T-helper 1 cell (primary cell): Measurements from ENCODE around the gene PHF23.
"Not testable (repeated sequence)": the region's sequence is repeated elsewhere in the genome, so short reads cannot be mapped to it uniquely, and the experiment has no call there.

Experiments used
- DNase-seq, 5 donors: peaks; one replicate each; pipeline ENCODE4 v3.0.0-alpha.2; 2012 to 2020

Gene PHF23

DNA sequence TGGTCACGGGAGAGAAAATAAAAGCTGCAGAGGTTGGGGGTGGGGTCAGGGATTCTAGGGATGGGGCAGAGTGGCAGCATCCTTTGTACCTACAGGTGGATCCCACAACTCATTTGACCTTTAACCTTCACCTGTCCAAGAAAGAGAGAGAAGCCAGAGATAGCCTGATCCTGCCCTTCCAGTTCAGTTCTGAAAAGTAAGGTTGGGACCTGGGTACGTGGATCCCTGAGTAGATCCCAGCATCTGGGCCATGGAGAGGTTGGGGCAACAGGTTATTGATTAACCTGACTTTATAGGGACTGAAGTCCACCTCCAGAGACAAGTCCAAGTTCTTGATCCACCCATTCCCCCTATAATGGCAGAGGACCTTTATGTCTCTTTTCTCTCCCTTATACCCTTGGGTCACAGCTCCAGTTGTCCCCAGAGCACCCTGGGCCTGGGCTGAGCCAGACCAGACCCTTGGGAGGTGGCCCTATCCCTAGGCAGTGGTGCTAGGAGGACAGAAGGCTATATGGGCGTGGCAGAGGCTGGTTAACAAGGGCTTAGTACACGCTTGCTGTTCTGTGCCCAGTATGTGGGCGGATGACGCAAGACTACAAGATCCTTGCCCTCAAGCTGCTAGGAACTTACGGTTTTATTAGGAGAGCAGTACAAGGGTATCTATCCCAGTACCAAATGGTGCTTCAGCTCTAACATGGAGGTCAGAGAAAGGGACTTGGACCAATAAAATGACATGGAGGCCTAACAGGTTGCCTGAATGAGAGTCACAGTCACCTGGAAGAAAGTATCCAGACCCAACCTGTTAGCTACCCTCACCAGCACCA lies 19.7 kb upstream of the PHF23 start:
- DNase-seq: peak in 1 of 5 donors; percentile 43

DNA sequence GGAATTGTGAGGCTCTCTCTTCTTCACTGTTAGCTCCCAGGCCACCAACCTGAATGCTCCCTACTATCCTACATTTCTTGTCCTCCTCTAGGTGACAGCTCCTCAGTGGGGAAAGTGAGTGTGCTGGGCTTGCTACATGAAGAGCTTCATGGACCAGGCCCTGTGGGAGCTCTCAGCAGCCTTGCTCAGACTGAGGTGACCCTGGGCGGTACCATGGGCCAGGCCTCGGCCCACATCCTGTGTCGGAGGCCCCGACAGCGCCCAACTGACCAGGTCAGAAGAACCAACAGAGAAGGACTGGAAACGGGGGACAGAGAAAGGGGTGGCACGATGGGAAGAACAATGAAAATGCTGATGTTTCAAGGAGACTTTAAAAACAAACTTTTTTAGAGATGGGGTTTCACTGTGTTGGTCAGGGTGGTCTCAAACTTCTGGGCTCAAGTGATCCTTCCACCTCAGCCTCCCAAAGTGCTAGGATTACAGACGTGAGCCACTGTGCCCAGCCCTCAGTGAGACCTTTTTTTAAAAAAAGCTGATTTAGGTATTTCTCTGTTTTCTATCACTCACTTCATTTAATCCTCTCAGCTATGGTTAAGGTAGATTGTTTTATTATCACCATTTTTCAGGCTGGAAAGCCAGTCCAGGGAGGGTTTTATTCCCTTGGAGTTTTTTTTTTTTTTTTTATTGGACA lies 17.7 kb upstream of the PHF23 start:
- DNase-seq: no peak

DNA sequence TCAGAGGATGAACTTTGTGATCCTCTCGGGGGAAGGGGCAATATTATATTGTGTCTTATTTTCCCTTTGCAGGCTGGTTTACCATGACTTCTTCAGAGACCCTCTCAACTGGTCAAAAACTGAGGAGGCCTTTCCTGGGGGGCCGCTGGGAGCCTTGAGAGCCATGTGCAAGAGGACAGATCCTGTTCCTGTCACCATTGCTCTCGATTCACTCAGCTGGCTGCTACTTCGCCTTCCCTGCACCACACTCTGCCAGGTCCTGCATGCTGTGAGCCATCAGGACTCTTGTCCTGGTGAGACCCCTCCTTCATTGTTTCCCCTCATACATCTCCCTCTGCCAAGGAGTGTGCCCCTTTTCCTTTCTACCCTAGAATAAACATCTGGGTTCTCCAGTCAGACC lies 15.3 kb upstream of the PHF23 start:
- DNase-seq: no peak

DNA sequence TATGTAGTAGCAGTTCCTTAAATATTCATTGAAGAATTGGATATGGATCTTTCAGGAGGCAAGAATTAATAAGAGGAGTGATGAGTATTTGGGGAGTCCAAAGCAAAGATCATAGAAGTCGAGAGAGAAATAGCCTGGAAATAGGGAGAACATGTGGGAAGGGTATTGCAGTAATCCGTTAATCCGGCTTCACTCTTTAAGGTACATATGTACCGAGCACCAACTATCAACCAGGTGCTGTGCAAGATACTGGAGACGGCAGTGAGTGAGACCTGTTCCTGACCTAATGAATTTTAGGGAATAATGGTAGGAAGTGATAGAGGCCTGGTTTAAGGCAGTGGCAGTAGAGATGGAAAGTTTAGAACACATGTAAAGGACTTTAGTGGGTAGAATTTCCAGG lies 13.8 kb upstream of the PHF23 start:
- DNase-seq: no peak

DNA sequence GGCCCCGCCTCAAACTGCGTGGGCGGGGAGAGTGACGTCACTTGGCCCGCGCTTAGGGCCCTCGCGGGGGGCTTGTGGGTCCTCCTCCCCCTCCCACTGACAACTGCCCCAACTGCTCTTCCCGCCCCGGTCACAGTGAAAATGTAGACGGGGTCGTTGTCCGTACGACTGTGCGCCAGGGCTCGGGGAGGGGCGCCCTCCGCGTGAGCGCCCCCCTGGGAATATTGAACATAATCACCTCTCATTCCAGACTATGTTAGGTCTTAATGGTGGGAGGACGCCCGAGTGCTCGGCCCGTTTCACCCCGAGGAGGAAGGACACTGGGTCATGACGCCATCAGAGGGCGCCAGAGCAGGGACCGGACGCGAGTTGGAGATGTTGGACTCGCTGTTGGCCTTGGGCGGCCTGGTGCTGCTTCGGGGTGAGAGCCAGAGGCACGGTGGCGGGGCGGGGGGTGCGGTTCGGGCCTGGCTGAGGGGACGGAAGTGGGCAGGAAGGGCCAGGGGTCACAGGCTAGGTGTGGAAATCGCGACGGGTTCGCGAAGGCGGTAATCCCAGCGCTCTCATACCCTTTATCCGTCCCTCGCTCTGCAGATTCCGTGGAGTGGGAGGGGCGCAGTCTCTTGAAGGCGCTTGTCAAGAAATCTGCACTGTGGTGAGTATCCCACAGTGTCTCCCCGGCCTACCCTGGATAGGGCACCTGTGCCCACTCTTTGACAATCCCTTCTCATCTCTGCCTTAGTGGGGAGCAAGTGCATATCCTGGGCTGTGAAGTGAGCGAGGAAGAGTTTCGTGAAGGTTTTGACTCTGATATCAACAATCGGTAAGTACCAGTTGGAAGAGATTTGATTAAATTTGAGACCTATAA lies 13.2 kb upstream of the PHF23 start, which contains the start of gene ELP5:
Gene ELP5, plus strand, starts transcription at position 40 of the 868 bp plus-strand sequence. Its CDS starts 336 bp downstream, at position 376.
- peak; percentile 70 to 92 (median 81) for DNase-seq

DNA sequence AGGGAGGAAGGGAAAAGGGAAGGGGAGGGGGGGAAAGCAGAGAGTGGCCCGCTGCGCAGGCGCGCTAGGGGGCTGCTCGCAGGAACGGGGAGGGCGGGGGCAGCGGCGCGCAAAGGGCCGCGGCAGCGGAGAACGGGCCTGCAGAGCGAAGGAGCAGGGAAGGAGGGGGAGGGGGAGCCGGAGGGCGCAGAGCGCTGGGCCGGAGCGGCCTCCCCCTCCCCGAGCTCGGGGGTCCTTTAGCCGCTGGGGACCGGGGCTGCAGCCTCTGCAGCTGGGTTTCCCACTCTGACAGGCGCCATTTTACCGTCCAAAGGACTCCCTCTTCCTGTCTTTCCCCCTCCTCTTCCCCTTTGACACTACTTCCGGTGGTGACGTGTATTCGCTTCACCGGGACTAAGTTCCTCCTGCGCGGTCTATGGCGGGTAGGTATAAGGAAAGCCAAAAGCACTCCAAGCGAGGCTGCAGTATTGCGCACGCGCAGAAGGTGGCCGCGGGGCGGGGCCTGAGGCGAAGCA lies 12.5 kb upstream of the PHF23 start, which contains the start of gene CTDNEP1:
Gene CTDNEP1, minus strand, starts transcription at position 74 of the 515 bp plus-strand sequence. CDS start 438 bp downstream, outside the sequence.
- DNase-seq: peak; percentile 96 to 99 (median 98)

DNA sequence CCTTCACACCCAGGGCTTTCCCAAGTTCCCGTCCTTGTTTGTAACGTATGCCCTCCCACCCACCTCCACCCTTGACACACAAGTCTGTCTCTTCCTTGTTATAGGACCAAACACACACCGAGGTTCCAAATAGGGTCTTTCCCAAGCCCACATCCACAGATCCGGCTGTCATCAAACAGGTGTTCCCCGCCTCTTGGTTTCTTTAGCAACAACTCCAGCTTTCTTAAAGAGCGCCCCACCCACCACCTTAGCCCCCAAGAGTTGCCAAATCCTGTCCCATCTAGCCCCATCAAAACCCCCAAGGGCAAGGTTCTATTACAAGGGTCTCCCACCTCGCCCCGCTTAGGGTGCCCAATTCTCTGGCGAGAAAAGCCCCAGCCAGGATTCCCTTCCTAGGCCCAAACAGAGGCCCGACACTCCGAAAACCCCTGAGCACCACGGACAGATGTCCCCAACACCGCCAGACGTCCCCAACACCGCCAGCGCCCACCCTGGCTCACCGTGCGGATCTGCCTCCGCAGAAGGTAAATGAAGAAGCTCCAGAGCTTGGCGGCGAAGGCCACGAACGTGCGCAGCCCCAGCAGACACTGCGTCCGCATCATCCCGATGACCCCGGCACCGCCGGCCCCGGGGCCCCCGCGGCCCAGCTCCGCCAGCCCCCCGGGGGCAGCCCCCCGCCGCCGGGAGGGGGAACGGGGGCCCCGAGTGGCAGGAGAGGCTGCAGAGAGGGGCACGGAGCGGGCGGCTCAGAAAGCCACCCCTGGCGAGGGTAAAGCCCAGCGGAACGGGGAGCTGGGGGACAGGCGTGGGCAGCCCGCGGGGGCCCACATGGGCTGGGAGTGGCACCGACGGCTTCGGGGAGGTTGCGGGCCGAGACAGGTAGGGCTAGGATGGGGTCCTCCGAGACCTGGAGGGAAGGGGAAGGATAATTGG lies 11.7 kb upstream of the PHF23 start:
- DNase-seq: no peak

DNA sequence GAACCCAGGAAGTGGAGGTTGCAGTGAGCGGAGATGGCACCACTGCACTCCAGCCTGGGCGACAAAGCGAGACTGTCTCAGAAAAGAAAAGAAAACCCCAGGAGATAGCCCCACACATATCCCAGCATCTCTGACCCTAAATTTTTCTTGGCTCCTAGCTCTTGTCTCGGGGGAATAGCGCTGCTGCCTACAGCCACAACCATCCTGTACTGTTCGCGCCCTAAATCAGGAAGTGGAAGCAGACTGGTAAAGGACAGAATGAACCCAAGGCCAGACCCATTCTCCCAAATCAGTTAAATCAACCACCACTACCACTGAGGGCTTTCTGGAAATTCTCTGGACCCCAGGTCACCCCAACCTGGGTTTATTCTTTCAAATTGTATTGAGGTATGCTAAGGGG lies 10.6 kb upstream of the PHF23 start:
- no peak for DNase-seq

DNA sequence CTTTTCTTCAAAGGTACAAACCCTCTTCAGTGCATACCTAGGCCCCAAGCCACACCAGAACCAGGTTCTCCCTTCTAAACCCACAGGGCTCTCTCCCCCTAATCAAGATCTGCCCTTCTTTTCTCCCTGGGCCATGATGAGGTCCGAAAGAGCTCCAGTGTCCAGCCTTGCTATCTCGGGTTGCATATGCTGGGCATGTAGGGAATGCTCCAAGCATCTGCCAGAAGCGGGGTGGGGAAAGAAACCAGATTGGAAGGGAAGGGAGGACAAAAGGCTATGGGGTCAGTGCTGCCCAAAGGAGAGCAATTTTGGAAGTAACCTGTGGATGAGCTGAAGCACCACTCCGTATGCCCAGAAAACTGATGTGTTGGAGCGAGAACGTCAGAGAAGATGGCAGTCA lies 10.0 kb upstream of the PHF23 start:
- DNase-seq: no peak

DNA sequence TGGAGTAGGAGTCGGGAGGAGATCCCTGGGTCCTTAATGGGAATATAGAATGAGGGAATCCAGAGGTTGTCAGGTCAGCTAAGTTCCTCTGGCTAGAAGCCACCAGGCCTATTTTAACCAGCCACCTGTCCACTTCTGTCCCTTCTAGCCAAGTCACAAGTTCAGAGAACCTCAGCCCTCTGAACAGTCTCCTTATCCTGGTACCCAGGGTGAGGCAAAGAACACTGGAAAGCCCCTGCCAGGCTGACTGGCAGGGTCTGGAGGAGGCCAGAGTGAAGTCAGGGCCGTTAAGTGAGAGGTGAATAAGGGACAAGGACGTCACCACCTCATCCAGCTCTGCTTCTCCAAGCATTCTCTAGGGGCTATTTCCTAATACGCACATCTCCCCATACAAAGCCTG lies 9.5 kb upstream of the PHF23 start:
- no peak for DNase-seq

DNA sequence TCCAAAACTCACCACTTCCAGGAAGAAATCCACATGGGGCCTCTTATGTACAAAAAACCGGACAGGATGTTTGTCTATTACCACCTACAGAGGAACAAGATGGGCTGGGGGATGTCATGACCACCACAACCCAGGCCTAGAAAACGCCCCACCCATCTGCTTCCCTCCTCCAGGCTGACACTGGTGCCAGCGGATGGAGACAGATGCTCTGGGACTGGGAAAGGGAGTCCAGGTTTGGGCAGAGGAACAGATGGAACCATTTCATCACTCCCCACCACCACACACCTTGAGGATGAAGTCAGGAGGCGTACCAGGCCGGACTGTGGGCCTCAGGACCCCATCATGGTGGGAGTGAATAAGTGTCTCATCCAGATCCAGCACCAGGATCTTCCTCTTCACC lies 7.5 kb upstream of the PHF23 start:
- DNase-seq: no peak

DNA sequence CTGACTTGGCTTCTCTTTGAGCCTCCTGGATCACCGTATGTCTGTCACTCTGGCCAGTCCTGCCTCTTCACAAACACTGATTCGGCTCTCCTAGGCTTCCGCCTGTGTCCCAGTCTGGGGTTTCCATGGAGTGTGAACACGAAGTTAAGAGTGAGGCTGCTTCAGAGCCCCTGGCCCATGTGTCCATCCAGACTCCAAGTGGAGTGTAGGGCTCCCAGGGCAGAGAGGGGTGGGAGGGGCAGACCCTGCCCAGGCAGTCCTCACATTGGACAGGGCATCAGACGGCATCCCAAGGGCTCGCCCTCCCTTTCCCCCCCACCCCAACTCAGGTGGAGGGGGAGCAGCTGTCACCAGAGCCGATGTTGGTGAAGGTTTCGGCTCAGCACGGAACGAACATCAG lies 4.6 kb upstream of the PHF23 start:
- not testable (repeated sequence) for DNase-seq

DNA sequence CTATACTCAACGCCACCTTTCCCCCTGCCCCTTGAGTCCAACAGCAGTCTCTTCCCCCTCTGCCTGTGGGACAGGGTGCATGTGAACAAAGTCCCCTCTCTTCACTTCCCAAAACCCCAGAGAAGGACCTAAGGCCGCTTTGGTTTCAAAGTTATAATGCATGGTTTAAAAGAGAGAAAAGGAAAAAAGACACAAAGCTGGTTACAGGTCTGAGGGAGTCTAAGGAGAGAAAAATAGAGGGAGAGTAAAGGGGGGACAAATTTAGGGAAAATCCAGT lies 4.1 kb upstream of the PHF23 start:
- no peak for DNase-seq

DNA sequence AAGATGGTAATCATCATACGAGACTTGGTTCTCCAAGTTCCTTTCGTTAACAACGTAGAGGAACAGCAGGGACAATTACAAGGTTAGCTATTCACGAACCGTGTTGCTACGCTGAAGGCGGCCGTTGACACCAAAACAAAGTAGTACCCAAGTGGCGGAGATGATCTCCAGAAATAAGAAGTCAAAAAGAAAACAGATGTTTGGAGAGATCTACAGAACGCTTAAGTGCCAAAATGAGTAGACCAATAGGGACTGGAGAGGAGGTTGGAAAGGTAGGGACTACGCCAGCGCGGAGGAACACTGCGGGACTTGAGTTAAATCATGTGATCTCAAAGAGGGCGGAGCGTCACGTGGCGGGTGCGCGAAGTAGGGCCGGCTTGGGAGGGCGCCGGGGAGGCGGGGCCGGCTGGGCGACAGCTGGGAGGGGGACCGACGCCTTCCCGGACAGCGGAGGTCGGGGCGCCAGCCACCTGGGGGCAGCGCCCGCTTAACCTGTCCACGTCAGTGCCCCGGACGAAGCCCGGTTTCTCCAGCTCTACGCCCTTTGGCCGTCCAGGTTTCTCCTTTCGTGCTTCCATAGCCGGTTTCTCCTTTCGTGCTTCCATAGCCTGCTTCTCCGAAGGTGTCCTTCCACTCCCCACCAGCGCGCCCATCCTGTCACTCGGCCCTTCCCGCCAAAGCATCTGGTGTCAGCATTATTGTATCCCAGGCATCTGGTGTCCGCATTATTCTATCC lies 3.6 kb upstream of the PHF23 start:
- DNase-seq: peak; percentile 90 to 96 (median 93)

DNA sequence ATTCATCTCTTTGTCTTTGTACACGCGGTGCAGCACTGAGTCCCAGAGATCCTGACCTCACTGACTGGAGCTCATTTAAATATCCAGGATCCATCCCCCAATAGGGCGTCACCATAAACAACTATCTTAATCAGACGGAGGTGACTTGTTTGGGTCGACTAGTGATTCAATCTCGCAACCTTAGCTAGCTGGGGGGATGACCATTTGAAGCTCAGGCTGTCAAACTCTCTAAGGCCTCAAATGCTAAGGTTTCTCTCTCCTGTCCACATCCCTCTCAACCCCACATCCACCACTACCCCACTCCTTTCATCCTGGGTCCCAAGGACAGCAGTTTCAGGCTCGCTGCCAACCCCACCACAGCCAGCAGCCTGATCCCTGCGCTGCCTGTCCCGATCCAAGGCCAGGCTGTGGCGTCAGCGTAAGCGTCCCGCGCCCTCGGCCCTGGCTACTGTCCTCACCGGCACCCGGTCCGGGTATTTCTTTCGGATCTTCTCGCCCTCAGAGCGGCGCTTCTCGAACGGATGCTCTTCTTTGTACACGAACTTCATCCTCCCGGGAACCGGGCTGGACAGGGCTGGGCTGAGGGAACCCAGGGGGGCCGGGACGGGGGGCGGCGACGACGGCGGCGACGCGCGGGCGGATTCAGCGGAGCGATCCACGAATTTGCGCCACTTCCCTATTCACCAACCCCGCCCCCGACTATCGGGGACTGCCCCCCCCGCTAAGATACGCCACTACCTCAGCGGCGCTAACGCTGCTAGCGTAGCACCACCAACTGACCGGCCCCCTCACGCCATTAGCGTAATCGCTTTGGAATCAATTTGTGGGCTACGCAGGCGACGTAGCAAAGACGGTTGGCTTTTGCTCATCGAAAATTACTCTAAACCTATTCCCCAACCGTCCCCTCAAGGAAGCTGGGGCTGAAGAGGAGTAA lies 2.8 kb upstream of the PHF23 start, which contains the start of gene GABARAP:
Gene GABARAP, minus strand, starts transcription at position 667 of the 934 bp plus-strand sequence. Its CDS starts 119 bp downstream, at position 548.
- DNase-seq: peak; percentile 80 to 94 (median 90)

DNA sequence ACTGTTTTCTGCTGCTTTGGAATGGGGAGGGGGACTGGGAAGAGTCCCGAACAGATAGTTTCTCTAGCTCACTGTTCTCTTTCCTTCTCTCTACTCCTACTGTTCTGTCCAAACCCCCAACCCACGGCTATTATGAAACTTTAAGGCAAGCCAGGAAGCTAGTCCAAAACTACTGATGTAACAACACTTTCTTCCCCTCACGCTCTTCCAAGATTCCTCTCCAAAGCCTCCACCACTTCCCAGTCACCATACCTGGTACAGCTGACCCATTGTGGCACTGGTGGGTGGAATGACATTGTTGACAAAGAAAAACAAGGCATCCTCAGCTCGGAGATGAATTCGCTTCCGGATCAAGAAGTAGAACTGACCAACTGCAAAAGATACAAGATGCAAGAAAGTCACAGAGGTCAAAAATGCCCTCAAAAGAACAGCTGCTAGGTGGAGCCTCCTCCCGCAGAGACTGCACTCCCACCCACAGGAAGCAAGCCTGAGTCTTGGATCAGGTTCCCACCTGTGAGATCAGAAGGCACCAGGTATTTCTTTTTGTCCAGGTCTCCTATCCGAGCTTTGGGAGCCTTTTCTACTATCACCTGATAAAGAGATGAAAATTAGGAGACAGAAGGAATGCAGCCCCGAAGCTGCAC lies 2.0 kb upstream of the PHF23 start:
- no peak for DNase-seq

DNA sequence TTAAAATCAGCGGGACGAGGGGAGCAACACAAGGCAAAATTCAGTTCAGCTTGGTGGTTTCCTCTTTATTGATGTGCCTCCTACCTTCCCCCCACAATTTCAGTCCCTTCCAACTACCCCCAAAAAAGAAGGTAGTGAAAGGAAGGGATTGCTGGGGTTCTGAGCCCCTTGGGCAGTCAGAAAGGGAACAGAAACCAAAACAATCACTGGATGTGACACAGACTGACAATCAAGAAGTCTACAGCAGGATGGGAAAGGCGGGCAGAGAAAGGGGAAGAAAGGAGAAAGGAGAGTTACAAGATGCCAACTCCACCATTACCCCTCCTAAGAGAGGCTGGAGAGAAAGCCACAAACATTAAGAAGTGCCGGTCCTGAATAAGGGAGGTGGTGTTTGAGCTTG lies 1.1 kb upstream of the PHF23 start:
- DNase-seq: no peak

DNA sequence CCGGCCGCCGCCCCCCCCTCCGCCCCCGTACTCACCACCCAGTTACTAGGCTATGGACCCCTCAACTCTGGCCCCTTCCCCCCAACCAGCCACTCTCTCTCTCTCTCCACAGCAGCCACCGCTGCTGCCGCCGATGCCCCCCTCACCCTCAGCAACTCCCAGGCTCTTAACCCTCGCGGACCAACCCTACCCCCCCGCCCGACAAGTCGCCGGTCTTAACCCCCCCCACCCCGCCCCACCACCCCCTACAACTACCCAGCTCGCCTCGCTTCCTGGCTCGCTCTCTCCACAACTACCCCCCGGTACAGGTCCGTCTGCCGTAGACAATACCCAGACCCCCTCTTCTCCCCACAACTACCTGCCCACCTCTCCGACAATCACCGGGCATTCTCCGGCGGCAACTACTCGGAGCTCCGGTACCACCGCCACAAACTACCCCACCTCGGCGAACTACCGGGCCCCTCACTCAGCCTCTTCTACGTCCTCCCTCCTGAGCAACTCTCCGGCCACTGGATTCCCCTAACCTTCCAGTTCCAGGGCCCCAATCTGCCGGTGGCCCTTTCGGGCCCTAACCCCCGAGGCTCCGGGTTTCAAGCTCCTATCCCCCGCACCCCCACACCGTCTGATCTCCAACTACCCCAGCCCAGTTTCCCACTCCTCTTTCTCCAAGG lies 702 bp downstream of the PHF23 start:
- peak in 2 of 5 donors; percentile 32 to 47 for DNase-seq
